ENCODE results near the gene VPS37C.

Gene VPS37C

GRCh38 chr11:61195719-61196118 is 34.5 kb upstream of the VPS37C start:
- no peak for TF ChIP-seq CTCF (IDR thresholded peaks at IDR 0.05; ENCODE audit: low read depth, low read length)
- DNase-seq (ENCODE audit: extremely low read depth, low read depth) = no peak

GRCh38 chr11:61194981-61195695 is 33.9 kb upstream of the VPS37C start:
- no peak for DNase-seq (ENCODE audit: extremely low read depth, low read depth)
- no peak for TF ChIP-seq CTCF (IDR thresholded peaks at IDR 0.05; ENCODE audit: low read depth, low read length)

GRCh38 chr11:61194169-61194671 is 33.0 kb upstream of the VPS37C start:
- TF ChIP-seq CTCF (IDR thresholded peaks at IDR 0.05; ENCODE audit: low read depth, low read length) = no peak

GRCh38 chr11:61193596-61193995 is 32.4 kb upstream of the VPS37C start:
- DNase-seq (ENCODE audit: extremely low read depth, low read depth) = no peak
- TF ChIP-seq CTCF (IDR thresholded peaks at IDR 0.05; ENCODE audit: low read depth, low read length) = no peak

More at GRCh38 chr11:61194169-61194671, 33.0 kb upstream of the VPS37C start:
- DNase-seq (ENCODE audit: extremely low read depth, low read depth) = no peak

GRCh38 chr11:61189933-61190332 is 28.7 kb upstream of the VPS37C start:
- no peak for DNase-seq (ENCODE audit: extremely low read depth, low read depth)

GRCh38 chr11:61187505-61188130 is 26.4 kb upstream of the VPS37C start:
- DNase-seq (ENCODE audit: extremely low read depth, low read depth) = peak; percentile 46
- peak; percentile 95 for TF ChIP-seq CTCF (IDR thresholded peaks at IDR 0.05; ENCODE audit: low read depth, low read length)

More at GRCh38 chr11:61189933-61190332, 28.7 kb upstream of the VPS37C start:
- no peak for TF ChIP-seq CTCF (IDR thresholded peaks at IDR 0.05; ENCODE audit: low read depth, low read length)

- no peak for TF ChIP-seq CTCF (IDR thresholded peaks at IDR 0.05; ENCODE audit: low read depth, low read length)
- no peak for DNase-seq (ENCODE audit: extremely low read depth, low read depth)
Observed at GRCh38 chr11:61186504-61186903, 25.3 kb upstream of the VPS37C start.
